ENCODE measurements around the gene DRC7.
"Not testable (repeated sequence)": the region's sequence is repeated elsewhere in the genome, so short reads cannot be mapped to it uniquely, and the experiment has no call there.

DRC7 gene

GRCh38 chr16:57660715-57661463, 33.7 kb upstream of the DRC7 start:
- no peak for DNase-seq

DNA sequence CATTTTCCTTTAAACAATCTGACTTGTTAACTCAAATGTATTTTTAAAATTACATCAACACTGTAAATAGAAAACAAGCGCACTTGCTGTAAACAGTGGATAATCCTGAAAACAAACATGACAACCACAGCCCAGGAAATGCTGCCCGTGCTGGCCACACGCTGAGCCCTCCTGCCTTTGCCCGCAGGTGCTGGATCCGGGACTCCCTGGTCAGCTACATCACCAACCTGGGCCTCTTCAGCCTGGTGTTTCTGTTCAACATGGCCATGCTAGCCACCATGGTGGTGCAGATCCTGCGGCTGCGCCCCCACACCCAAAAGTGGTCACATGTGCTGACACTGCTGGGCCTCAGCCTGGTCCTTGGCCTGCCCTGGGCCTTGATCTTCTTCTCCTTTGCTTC, 33.1 kb upstream of the DRC7 start:
- DNase-seq = no peak

GRCh38 chr16:57661936-57662906, 32.4 kb upstream of the DRC7 start:
- no peak for DNase-seq

DNA sequence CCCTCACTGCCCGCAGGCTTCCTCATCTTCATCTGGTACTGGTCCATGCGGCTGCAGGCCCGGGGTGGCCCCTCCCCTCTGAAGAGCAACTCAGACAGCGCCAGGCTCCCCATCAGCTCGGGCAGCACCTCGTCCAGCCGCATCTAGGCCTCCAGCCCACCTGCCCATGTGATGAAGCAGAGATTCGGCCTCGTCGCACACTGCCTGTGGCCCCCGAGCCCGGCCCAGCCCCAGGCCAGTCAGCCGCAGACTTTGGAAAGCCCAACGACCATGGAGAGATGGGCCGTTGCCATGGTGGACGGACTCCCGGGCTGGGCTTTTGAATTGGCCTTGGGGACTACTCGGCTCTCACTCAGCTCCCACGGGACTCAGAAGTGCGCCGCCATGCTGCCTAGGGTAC, 31.2 kb upstream of the DRC7 start:
- no peak for DNase-seq

- DNase-seq = no peak
These were observed 30.5 kb upstream of the DRC7 start for GRCh38 chr16:57663917-57664661.

GRCh38 chr16:57664662-57665025, 30.0 kb upstream of the DRC7 start:
- DNase-seq = no peak

DNA sequence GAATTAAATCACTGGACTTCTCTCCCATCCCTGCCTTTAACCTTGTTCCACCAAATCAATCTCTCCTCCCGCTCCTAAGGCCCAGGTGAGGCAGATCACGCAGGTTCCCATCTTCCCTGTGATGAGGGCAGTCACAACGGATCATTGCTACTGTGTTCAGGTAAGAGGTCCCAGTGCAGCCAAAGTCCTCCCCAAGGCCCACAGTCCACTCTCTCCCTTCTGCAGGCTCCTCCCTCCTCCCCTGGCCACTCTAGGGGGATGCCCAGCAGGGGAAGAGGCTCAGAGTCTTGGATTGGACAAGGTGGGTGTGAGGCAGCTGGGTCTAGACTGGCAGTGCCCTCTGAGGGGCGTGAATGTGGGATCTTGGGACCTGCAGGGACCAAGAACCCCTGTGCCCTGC, 29.1 kb upstream of the DRC7 start:
- DNase-seq = no peak

DNA sequence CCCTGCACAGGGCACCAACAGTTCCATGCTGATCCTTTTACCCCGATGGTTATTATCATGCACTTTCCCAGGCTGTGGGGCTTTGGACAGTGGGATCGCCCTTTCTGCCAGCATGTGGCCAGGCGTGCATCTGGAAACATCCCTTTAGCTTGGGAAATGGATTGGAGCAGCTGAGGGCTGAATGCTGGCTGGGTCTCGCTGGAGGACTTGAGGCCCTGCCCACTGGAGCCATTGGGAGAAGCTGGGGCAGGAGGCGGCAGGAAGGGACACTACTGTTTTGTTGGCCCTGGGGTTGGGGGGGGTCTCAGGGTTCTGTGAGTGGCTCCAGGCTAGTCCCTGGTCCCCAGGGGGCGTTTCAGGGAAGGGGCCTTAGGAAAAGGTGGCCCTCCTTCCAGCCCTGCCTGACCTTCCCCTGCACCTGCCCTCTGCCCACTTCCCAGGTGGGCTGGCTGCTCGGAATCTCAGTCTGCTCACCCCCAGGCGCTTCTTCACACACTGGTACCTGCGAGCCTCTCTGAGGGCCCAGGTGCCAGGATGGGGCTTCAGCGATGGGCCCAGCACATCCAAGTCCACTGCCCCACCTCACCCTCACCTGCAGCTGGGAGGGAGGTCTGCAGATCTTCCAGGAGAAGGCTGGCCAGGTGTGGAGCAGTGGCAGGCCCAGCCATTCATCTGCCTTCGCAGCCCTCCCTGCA, 28.1 kb upstream of the DRC7 start:
- no peak for DNase-seq

DNA sequence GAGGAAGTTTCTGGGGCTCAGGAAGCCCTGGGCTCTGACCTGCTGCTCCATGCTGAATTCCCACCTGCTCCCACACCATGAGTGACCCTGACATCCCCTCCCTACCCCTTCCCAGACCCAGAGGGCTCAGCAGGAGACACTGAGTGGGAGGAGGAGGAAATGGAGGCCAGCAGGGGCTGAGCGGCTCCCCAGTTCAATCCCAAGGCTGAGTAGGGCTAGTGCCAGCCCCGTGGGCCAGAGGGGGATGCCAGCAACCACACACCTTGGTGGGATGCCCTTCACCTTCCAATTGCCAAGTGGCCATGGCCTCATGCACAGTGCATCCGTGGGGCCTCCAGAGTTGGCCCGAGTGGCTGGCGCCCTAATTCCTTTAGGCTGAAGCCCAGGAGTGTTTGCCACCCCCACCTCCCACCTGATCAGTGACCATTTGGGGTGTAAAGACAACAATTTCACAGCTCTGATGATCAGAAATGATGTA, 27.5 kb upstream of the DRC7 start:
- no peak for DNase-seq

GRCh38 chr16:57667526-57668262, 26.9 kb upstream of the DRC7 start:
- no peak for DNase-seq

DNA sequence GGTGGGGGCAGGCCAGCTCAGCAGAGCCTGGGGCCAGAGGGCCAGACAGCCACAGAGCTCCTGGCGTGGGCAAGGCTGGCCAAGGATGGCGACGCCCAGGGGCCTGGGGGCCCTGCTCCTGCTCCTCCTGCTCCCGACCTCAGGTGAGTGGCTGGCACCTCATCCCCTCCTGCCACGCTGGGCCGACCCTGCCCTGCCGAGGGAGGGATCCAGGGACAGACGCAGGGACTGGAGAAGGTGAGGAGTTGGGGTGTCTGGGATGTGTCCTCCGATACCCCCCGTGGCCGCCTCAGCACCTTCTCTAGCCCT, 26.4 kb upstream of the DRC7 start, which contains the start of gene ADGRG3:
ADGRG3 (plus strand) TSS at position 44 of the 309 bp plus-strand sequence; CDS start at position 86, 42 bp downstream.
- DNase-seq = no peak

GRCh38 chr16:57668630-57669475, 25.8 kb upstream of the DRC7 start:
- no peak for DNase-seq

- DNase-seq = no peak
These were observed 25.0 kb upstream of the DRC7 start for GRCh38 chr16:57669476-57670162.

DNA sequence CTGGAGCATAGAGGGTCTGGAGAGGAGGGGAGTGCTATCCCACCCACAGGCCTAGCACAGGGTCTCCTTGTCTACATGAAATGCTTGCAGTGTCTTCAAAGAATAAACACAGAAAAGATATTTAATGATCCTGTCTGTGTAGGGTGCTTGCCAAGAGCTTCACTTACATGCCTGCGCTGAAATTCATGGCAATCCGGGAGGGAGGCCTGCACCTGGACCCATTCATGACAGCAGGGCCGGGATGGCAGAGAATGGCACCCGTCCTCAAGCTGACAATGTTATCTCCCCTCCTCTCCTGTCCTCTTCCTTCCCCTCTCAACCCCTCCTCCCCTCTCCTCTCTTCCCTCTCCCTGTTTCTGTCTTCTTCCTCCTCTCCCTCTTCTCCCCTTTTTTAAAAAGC, 24.4 kb upstream of the DRC7 start:
- DNase-seq = no peak

DNA sequence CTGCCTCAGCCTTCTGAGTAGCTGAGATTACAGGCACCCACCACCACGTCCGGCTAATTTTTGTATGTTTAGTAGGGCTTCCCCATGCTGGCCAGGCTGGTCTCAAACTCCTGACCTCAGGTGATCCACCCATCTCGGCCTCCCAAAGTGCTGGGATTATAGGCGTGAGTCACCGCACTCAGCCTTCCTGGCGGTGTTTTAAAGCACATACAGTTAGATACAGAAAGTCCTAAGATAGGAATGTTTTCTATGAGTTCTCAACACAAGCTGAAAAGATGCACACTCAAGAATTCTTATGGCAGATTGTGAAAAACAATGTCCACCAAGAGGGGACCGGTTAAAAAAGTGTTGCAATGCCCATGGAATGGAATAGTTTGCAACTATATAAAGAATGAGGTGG, 23.2 kb upstream of the DRC7 start:
- not testable (repeated sequence) for DNase-seq

- DNase-seq = no peak
These were observed 22.2 kb upstream of the DRC7 start for GRCh38 chr16:57672416-57672815.

GRCh38 chr16:57672824-57673223, 21.8 kb upstream of the DRC7 start:
- no peak for DNase-seq

DNA sequence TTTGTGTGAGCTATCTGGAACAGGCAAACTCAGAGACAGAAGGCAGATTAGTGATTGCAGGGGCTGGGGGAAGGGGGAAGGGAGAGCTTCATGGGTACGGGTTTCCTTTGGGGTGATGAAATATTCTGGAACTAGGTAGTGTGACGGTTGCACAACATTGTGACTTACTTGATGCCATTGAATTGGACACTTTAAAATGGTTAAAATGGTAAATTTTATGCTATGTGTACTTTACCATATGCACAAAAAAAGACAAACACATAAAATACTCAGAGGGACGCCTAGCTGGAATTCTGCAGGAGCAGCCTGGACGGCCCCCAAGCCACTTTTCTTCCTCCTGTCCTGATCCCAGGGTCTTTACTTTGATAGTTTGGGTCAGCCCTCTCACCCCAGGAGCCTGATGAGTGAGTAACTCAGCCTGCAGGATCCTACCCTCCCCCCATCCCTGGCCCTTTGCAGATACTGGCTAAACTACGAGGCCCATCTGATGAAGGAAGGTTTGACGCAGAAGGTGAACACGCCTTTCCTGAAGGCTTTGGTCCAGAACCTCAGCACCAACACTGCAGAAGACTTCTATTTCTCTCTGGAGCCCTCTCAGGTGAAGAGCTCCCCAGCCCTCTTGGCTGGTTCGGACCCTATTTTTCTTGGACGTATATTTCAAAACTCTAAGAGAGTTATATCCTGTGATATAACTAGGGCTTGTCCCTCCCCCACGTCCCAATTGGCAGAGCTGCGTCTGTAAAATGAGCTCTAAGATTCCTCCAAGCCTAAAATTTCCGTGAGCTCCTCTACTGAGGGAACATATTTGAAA, 18.7 kb upstream of the DRC7 start:
- no peak for DNase-seq

DNA sequence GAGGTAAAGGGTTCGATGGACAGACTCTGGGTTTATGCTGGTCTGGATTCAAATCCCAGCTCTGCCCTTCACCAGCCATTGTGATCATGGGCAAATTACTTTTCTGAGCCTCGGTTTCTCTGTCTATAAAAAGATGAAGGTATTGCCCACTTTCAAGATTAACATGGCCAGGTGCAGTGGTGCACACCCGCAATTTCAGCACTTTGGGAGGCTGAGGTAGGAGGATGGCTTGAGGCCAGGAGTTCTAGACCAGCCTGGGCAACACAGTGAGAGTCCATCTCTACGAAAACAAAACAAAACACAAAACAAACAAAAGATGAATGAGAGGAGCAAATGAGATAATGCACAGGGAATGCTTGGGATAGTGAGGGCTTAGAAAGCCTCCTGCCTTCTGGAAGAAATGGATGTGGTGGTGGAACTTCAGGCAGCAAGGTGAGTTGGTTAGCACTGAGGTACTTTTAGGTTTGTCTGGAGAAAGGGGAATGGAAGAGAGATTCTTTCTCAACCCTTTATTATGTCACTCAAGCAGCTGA, 18.0 kb upstream of the DRC7 start:
- DNase-seq = peak; percentile 23
